HG03139 (cell line): ENCODE measurements around the gene RAPGEF3.

ENCODE experiments used
- ATAC-seq: cut with Tn5 transposase; IDR thresholded peaks from one replicate; pipeline ENCODE4 v1.9.1; 2021; ENCODE audit not compliant: unreplicated experiment

The RAPGEF3 gene

DNA sequence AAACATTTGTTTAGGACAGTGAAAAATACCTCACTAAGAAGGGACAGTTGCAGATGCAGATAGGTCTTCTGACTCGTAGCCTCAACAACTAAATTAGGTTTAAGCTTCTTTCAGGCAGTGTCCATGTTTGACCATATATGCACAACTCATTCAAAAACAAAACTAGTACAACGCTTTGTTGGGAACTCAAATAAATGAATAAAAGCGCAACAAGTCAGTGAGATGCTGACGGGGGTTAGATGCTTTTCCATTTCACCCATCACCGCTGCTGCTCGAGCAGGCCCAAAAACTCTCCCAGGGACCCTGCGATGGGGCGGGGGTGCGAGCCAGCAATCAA lies 53.5 kb downstream of the RAPGEF3 start:
- ATAC-seq: no peak

DNA sequence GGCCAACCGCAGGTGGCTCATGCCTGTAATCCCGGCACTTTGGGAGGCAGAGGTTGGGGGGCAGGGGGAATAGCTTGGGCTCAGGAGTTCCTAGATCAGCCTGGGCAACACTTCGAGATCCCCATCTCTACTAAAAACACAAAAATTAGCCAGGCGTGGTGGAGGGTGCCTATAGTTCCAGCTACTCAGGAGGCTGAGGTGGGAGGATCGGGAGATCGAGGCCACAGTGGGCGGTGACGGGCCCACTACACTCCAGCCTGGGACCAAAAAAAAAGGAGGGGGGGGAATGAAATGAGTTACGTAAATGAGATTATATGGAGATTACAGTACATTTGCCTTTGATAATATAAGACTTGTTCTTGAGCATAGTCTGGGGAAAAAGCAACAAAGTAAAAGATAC lies 54.0 kb downstream of the RAPGEF3 start:
- ATAC-seq: no peak

- ATAC-seq: no peak
Observed at GRCh38 chr12:47700263-47700662, 58.4 kb downstream of the RAPGEF3 start.

GRCh38 chr12:47698631-47699030 lies 60.0 kb downstream of the RAPGEF3 start:
- no peak for ATAC-seq

- no peak for ATAC-seq
Observed at GRCh38 chr12:47698055-47698454, 60.6 kb downstream of the RAPGEF3 start.

- no peak for ATAC-seq
Observed at GRCh38 chr12:47689215-47689614, 69.5 kb downstream of the RAPGEF3 start.

GRCh38 chr12:47687636-47688035 lies 71.0 kb downstream of the RAPGEF3 start:
- ATAC-seq: no peak

DNA sequence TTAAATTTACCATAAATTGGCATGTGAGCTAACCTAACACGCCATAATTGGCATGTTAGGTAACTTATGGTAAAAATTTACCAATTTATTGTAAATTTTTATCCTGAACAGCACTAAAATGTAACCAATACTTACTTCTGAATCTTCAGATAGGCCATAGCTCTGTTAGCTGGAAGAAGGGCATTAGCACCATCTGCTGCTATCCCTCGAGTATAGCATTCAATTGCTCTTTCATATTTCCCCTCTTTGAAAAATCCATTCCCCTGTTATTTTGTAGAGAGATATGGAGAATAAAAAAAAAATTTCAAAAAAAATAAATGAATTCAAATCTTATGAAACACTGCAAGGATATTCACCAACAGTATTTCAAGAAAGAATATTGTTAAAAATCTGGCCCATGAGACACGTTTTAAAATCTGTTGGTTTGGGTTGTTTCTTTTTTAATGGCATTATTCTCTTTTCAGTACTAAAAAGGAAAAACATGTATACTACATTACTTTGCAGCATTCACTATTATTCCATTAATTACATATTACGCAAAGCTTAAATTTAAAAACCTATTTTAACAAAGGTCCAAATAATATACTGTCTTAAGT lies 71.9 kb downstream of the RAPGEF3 start:
- ATAC-seq: no peak
